ENCODE results near the gene NEUROD6. TPM values are rescaled to one million over a fixed set of nuclear protein-coding genes. Genes with fewer than 3 reads are reported as not detected.

The NEUROD6 gene
- total RNA-seq = not detected in 2 replicates

DNA sequence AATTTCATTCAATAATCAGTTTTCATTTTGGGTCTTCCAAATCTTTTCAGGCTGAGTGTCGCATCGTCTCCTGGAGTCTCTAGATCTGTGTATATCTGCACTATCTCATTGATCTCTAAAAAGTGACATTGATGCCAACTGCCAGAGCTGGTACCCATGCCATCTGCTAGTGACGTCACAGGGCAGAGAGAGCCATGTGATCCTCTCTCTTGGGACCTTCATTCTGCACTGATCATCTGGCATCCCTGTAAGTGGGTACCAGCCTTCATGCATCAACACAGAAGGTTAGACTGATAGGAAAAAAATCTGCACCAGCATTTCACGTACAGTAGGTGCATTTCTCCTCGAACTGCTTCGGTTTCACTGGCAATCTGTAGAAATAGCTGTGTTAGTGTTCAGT, at the start of gene NEUROD6:
TSS of gene NEUROD6 (minus strand) at position 124 of the 400 bp plus-strand sequence. CDS start 1,458 bp downstream, outside the sequence.

Other genes with a start within 250 kb of the NEUROD6 start
- gene ITPRID1, start 173.4 kb upstream of the NEUROD6 start, total RNA-seq = not detected in 2 replicates